HepG2 (cell line): ENCODE results near the gene DDAH2. TPM values are rescaled to one million over a fixed set of nuclear protein-coding genes. Genes with fewer than 3 reads are reported as not detected.

Experiments used
- AGO2 ChIP-seq: fragments of 200-400 bp; formaldehyde crosslinking; optimal IDR thresholded peaks from 2 replicates; pipeline ENCODE3; 2017; ENCODE audit warnings: mild to moderate bottlenecking, low read depth, low read length, moderate library complexity
- EEA1 ChIP-seq: sonication (generic); formaldehyde crosslinking; IDR thresholded peaks from 2 replicates; pipeline ENCODE4 v1.5.1; 2020; ENCODE audit warnings: mild to moderate bottlenecking, missing genetic modification reagents, borderline replicate concordance
- GABPB1 ChIP-seq: IDR thresholded peaks from 2 replicates; pipeline ENCODE4 v1.6.1; 2016; ENCODE audit warnings: mild to moderate bottlenecking, missing genetic modification reagents, moderate library complexity, missing compliant biosample characterization
- HCFC1 ChIP-seq: fragments of 150-350 bp; IDR thresholded peaks from 2 replicates; pipeline ENCODE4 v1.6.1; 2014; ENCODE audit warnings: low read depth, low read length
- HNF4G ChIP-seq, 2 experiments: sonication (generic) in 1 of 2; formaldehyde crosslinking in 1 of 2; IDR thresholded peaks; 2 replicates each; pipeline versions ENCODE4 v1.4.0 to v1.6.1; 2011 to 2020; ENCODE audit warnings: borderline replicate concordance in 2 of 2, low read depth in 2 of 2, mild to moderate bottlenecking in 2 of 2, low read length in 1 of 2, missing genetic modification reagents in 1 of 2, moderate library complexity in 1 of 2
- JUN ChIP-seq: sonication (generic); formaldehyde crosslinking; IDR thresholded peaks from 2 replicates; pipeline ENCODE4 v1.4.0; 2020; ENCODE audit warnings: mild to moderate bottlenecking, missing genetic modification reagents
- SIX1 ChIP-seq: sonication (generic); formaldehyde crosslinking; IDR thresholded peaks from 2 replicates; pipeline ENCODE4 v1.4.0; 2020; ENCODE audit warnings: missing genetic modification reagents, borderline replicate concordance
- SOX13 ChIP-seq, 3 experiments: fragments of 450-650 bp in 1 of 3; sonication (generic) in 1 of 3; formaldehyde crosslinking in 1 of 3; IDR thresholded peaks in 2 of 3; conservative IDR thresholded peaks in 1 of 3; 2 replicates each; pipeline versions ENCODE4 v1.5.0 to v1.6.1; 2016 to 2020; ENCODE audit warnings: antibody characterized with exemption in 1 of 3, mild to moderate bottlenecking in 1 of 3, missing compliant biosample characterization in 1 of 3, missing genetic modification reagents in 1 of 3, moderate library complexity in 1 of 3
- TAF15 ChIP-seq: fragments of 200-400 bp; formaldehyde crosslinking; IDR thresholded peaks from one replicate; pipeline ENCODE4 v1.6.1; 2018; ENCODE audit warnings: mild to moderate bottlenecking, low read depth, low read length; ENCODE audit not compliant: poor library complexity, severe bottlenecking
- ZNF335 ChIP-seq: sonication (generic); formaldehyde crosslinking; IDR thresholded peaks from 2 replicates; pipeline ENCODE4 v1.4.0; 2020; ENCODE audit warnings: missing genetic modification reagents
- ZSCAN29 ChIP-seq: sonication (generic); formaldehyde crosslinking; conservative IDR thresholded peaks from 2 replicates; pipeline ENCODE4 v1.4.0; 2020; ENCODE audit warnings: mild to moderate bottlenecking, missing genetic modification reagents
- polyA plus RNA-seq, 8 experiments: library from polyadenylated mRNA; depleted of rRNA in 3 of 8; stranded (reverse) in 7 of 8; unstranded in 1 of 8; fragments of >200 nt; fragmentation: Illumina TruSeq in 4 of 8; extraction: Trizol in 4 of 8; gene quantifications; 2 replicates each; pipeline versions ENCODE4 v1.2.1 to v1.2.3, GENCODE V29; 2011 to 2016; ENCODE audit warnings: low read depth in 4 of 8, missing spikeins in 1 of 8, mixed read lengths in 1 of 8; ENCODE audit not compliant: insufficient read depth in 1 of 8
- total RNA-seq, 5 experiments: library from RNA; depleted of rRNA; stranded (reverse); fragments of >200 nt; fragmentation: Illumina TruSeq; extraction: Trizol; gene quantifications; 2 replicates each; pipeline ENCODE4 v1.2.3, GENCODE V29; 2016; ENCODE audit warnings: low read depth in 1 of 5
- TF ChIP-seq, protein P1 (sequence below): sonication (generic); formaldehyde crosslinking; IDR thresholded peaks from 2 replicates; pipeline ENCODE4 v1.4.0; 2020; ENCODE audit warnings: missing genetic modification reagents, mild to moderate bottlenecking, borderline replicate concordance
- TF ChIP-seq, protein P2 (sequence below): sonication (generic); formaldehyde crosslinking; IDR thresholded peaks from 2 replicates; pipeline ENCODE4 v1.5.1; 2020; ENCODE audit warnings: mild to moderate bottlenecking, moderate library complexity, missing genetic modification reagents
- TF ChIP-seq, protein P3 (sequence below): sonication (generic); formaldehyde crosslinking; IDR thresholded peaks from 2 replicates; pipeline ENCODE4 v1.5.0; 2020; ENCODE audit warnings: mild to moderate bottlenecking, missing genetic modification reagents
- TF ChIP-seq, protein P4 (sequence below): sonication (generic); formaldehyde crosslinking; IDR thresholded peaks from 2 replicates; pipeline ENCODE4 v1.8.0; 2022; ENCODE audit warnings: mild to moderate bottlenecking, missing genetic modification reagents; ENCODE audit not compliant: insufficient replicate concordance
- TF ChIP-seq, protein P5 (sequence below): sonication (generic); formaldehyde crosslinking; IDR thresholded peaks from 2 replicates; pipeline ENCODE4 v1.4.0; 2020; ENCODE audit warnings: missing genetic modification reagents, mild to moderate bottlenecking, borderline replicate concordance

The DDAH2 gene
- total and polyA plus RNA-seq, 2 of the 13 experiments (the other 11 are each of a cell fraction or from before 2014, with no cell fraction given): 16.4 to 21.1 TPM

DNA sequence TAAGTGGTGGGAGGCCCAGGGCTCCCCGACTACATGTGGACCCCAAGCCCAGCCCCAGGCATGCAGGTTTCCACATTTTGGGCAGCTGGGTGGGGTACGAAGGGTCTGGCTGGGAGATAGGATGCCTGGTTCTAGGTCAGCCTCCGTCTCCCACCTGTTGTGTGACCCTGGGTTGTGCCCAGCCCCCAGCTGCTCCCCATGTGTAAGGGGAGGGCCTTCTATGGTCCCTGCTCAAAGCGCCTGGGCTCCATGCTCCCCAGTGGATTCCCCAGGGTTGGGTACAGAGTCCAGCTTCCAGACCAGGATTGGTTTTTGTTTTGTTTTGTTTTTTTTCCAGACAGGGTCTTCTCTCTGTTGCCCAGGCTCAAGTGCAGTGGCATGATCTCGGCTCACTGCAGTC lies 49.1 kb upstream of the DDAH2 start (continued):
- TF ChIP-seq JUN (CRISPR knock-in tag): no peak
- peak; percentile 50 for TF ChIP-seq AGO2
- no peak for TF ChIP-seq TAF15
- peak; percentile 50 for TF ChIP-seq HNF4G (IDR thresholded peaks at IDR 0.05; ENCODE audit: borderline replicate concordance, low read depth, low read length)
- TF ChIP-seq HNF4G (CRISPR knock-in tag; IDR thresholded peaks at IDR 0.05; ENCODE audit: borderline replicate concordance, low read depth): no peak
- TF ChIP-seq, protein P1, sequence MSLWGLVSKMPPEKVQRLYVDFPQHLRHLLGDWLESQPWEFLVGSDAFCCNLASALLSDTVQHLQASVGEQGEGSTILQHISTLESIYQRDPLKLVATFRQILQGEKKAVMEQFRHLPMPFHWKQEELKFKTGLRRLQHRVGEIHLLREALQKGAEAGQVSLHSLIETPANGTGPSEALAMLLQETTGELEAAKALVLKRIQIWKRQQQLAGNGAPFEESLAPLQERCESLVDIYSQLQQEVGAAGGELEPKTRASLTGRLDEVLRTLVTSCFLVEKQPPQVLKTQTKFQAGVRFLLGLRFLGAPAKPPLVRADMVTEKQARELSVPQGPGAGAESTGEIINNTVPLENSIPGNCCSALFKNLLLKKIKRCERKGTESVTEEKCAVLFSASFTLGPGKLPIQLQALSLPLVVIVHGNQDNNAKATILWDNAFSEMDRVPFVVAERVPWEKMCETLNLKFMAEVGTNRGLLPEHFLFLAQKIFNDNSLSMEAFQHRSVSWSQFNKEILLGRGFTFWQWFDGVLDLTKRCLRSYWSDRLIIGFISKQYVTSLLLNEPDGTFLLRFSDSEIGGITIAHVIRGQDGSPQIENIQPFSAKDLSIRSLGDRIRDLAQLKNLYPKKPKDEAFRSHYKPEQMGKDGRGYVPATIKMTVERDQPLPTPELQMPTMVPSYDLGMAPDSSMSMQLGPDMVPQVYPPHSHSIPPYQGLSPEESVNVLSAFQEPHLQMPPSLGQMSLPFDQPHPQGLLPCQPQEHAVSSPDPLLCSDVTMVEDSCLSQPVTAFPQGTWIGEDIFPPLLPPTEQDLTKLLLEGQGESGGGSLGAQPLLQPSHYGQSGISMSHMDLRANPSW (CRISPR knock-in tag): no peak
- no peak for TF ChIP-seq SIX1
- peak; percentile 95 for TF ChIP-seq ZNF335
- 0 out of 2 replicates have a peak, but pooled peaks have one; percentile 48 for TF ChIP-seq ZSCAN29
- TF ChIP-seq HCFC1: no peak
- TF ChIP-seq, protein P2, sequence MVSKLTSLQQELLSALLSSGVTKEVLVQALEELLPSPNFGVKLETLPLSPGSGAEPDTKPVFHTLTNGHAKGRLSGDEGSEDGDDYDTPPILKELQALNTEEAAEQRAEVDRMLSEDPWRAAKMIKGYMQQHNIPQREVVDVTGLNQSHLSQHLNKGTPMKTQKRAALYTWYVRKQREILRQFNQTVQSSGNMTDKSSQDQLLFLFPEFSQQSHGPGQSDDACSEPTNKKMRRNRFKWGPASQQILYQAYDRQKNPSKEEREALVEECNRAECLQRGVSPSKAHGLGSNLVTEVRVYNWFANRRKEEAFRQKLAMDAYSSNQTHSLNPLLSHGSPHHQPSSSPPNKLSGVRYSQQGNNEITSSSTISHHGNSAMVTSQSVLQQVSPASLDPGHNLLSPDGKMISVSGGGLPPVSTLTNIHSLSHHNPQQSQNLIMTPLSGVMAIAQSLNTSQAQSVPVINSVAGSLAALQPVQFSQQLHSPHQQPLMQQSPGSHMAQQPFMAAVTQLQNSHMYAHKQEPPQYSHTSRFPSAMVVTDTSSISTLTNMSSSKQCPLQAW (CRISPR knock-in tag): 0 out of 2 replicates have a peak, but pooled peaks have one; percentile 26
- TF ChIP-seq GABPB1 (CRISPR knock-in tag): 0 out of 2 replicates have a peak, but pooled peaks have one; percentile 7
- TF ChIP-seq, protein P3, sequence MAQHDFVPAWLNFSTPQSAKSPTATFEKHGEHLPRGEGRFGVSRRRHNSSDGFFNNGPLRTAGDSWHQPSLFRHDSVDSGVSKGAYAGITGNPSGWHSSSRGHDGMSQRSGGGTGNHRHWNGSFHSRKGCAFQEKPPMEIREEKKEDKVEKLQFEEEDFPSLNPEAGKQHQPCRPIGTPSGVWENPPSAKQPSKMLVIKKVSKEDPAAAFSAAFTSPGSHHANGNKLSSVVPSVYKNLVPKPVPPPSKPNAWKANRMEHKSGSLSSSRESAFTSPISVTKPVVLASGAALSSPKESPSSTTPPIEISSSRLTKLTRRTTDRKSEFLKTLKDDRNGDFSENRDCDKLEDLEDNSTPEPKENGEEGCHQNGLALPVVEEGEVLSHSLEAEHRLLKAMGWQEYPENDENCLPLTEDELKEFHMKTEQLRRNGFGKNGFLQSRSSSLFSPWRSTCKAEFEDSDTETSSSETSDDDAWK: no peak
- TF ChIP-seq, protein P4, sequence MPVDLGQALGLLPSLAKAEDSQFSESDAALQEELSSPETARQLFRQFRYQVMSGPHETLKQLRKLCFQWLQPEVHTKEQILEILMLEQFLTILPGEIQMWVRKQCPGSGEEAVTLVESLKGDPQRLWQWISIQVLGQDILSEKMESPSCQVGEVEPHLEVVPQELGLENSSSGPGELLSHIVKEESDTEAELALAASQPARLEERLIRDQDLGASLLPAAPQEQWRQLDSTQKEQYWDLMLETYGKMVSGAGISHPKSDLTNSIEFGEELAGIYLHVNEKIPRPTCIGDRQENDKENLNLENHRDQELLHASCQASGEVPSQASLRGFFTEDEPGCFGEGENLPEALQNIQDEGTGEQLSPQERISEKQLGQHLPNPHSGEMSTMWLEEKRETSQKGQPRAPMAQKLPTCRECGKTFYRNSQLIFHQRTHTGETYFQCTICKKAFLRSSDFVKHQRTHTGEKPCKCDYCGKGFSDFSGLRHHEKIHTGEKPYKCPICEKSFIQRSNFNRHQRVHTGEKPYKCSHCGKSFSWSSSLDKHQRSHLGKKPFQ (CRISPR knock-in tag): no peak
- TF ChIP-seq SOX13 (IDR thresholded peaks at IDR 0.05): no peak
- peak in 1 of 2 experiments; percentile 31; a peak in 1 of 4 replicates for TF ChIP-seq SOX13 (CRISPR knock-in tag; conservative IDR thresholded peaks at IDR 0.05 in 1 of 2, IDR thresholded peaks at IDR 0.05 in 1 of 2)
- 0 out of 2 replicates have a peak, but pooled peaks have one; percentile 41 for TF ChIP-seq EEA1 (CRISPR knock-in tag)
- TF ChIP-seq, protein P5, sequence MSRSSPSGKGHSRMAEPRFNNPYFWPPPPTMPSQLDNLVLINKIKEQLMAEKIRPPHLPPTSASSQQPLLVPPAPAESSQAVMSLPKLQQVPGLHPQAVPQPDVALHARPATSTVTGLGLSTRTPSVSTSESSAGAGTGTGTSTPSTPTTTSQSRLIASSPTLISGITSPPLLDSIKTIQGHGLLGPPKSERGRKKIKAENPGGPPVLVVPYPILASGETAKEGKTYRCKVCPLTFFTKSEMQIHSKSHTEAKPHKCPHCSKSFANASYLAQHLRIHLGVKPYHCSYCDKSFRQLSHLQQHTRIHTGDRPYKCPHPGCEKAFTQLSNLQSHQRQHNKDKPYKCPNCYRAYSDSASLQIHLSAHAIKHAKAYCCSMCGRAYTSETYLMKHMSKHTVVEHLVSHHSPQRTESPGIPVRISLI (CRISPR knock-in tag): peak; percentile 78; the same call in 1 of the 2 replicates
